GM21737 (cell line): ENCODE measurements around the gene CRTC3.
"Not testable (repeated sequence)": the region's sequence is repeated elsewhere in the genome, so short reads cannot be mapped to it uniquely, and the experiment has no call there.

ENCODE experiments used
- ATAC-seq: cut with Tn5 transposase; IDR thresholded peaks from one replicate; pipeline ENCODE4 v1.9.1; 2021; ENCODE audit warnings: mild to moderate bottlenecking, moderate library complexity; ENCODE audit not compliant: unreplicated experiment

CRTC3 gene

DNA sequence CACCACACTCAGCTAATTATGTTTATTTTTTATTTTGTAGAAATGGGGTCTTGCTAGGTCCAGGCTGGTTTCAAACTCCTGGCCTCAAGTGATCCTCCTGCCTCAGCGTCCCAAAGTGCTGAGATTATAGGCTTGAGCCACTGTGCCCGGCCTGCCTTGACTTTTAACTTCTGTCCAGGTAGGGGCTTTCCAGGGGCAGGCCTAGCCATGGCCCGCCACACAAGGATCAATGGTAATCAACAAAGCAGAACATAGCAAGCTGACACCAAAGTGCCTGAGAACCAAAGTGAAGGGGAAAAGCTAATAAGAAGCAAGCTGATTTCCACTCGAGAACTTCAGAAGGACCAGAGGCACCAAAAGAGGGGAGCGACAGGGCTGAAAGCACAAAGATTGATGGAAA is 9.4 kb upstream of the CRTC3 start:
- no peak for ATAC-seq

DNA sequence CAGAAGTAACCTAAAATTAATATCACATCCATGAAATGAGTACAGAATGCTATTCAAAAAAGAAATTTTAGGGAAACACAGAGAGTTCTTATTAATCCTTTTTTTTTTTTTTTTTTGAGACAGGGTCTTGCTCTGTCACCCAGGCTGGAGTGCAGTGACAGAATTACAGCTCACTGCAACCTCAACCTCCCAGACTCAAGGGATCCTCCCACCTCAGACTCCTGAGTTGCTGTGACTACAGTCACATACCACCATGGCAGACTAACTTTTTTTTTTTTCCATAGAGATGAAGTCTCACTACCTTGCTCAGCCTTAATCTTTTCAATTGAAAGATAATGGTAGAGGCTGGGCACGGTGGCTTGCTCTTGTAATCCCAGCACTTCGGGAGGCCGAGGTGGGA is 6.3 kb upstream of the CRTC3 start:
- ATAC-seq = no peak

DNA sequence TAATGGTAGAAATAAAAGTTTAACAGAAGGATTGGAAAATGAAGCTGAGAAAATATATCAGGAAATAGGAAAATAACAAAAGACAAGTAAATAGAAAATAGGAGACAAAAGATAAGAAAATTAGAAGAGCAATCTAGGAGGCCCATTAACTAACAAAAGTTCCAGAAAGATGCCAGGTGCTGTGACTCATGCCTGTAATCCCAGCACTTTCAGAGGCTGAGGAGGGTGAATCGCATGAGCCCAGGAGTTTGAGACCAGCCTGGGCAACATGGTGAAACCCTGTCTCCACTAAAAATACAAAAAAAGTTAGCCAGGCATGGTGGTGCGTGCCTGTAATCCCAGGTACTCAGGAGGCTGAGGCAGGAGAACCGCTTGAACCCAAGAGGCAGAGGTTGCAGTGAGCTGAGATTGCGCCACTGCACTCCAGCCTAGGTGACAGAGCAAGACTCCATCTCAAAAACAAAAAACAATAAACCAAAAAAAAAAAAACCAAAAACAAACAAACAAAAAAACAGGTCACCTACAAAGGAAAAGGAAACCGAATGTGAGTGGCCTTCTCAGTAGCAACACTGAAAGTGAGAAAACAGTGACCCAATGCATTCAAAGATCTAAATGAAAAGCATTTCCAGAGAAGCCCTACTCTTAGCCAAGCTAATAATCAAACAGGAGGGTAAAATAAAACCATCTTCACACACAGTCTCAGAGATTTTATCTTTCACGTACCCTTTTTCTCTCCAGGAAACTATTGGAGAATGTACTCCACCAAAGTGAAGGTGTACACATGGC is 5.5 kb upstream of the CRTC3 start:
- ATAC-seq = not testable (repeated sequence)

DNA sequence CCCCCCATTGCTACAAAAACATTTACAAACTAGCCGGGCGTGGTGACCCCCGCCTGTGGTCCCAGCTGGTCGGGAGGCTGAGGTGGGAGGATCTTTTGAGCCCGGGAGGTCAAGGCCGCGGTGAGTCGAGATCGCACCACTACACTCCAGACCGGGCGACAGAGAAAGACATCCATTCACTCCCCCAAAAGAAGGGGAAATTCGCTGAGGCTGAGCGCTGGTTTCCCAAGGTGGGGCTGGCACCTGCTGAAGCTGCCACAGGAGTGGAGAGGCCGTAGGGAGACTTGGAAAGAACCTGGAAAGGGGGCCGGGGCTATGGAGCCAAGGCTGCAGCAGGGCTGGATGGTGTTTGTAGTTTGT is 732 bp upstream of the CRTC3 start:
- no peak for ATAC-seq

DNA sequence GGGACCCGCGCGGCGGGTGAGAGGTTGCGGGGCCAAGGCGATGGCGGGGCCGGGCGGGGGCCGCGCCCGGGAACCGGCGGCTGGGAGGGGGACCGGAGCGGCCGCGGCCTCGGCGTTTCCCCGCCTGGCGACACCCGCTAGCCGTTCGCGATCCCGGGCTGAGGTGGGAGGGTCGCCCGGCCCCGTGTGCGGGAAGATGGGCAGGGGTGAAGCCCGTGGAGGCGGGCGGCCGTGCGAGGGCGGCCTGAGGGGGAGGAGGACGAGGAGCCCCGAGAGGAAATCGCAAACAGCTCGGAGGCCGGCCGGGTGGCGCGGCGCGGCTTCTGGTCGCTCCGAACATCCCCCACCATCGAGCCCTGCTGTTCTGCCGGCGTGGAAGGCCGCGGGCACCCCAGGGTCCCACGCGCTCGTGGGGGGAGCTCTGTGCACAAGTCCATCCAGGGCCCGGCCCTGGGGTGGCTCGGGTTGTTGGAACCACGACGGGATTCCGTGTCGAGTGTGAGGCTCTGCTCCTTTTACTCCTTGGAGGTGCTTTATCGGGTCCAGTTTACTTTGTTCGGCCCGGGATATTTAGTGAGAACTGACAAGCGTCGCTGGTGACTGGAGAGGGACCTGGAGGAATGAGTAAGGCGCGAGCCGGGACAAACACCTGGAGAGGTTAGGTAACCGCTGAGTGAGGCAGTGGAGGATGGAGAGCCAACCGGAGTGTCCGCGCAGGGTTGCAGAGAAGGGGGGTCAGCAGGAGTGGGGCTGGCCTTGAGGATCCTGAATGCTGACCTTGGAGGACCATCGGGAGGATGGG is 728 bp downstream of the CRTC3 start:
- peak; percentile 41 for ATAC-seq

DNA sequence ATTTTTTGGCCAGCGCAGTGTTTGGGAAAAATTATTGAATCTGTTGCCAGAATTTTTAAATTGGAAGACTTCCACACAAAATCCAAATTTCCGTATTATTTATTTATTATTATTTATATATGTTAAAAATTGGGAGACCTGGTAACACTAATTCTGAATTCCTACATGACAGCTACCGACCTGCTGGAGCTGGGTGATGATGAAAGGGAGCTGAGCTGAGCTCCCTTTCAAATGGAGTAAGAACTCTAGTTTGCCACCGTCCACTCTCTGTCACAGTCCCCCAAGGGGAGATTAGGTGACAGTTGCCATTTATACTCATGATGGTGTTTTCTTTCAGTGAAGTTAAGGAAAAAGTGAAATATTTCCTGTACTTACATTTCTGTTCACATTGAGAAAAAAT is 1.4 kb downstream of the CRTC3 start:
- no peak for ATAC-seq

DNA sequence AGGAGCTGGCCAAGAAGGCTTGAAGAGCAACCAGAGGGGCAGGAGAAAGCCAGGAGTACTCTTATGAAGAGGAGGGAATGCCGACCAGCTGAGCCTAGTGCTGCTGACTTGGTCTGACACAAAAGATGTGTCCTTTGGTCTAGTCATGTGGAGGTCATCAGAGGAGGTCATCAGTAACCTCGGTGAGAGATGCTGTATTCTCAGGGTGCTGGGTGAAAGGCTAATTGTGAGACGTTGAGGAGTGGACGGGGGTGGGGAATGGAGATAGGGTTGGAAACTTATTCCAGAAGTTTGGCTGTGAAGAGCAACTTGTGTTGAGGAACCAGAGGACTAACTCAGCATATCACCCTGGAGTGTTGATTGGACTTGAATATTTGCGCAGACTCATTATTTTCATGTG is 5.5 kb downstream of the CRTC3 start:
- no peak for ATAC-seq

DNA sequence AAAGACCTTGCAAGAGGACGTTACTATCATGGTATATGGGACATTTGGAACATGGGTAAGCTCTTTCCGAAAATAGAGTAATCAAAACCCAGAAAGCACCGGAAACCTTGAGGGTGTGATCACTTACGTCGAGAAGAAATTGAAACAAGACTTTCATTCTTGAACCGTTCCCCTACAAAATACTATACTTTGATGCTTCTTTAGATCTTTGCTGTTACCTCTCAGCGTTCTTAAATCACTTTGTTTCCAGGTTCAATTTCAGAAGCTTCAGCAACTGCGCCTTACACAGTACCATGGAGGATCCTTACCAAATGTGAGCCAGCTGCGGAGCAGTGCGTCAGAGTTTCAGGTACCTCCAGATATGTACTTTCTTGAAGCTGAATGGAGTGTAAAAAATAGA is 10.1 kb downstream of the CRTC3 start:
- no peak for ATAC-seq

DNA sequence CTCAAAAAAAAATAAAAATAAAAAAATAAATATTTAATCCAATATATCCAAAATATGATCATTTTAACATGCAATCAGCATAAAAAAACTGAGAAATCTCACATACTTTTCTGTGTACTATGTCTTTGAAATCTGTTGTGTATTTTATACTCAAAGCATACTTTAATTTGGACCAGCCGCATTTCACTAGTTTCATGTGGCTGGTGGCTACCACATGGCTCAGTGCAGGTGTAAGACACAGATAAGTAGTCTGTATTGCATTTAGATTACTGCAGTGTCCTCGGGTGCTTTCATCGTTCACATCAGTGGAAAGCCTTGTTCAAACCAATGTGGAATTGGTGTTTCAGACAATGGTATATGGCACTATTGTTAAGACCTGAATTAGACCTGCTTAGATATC is 11.0 kb downstream of the CRTC3 start:
- no peak for ATAC-seq

DNA sequence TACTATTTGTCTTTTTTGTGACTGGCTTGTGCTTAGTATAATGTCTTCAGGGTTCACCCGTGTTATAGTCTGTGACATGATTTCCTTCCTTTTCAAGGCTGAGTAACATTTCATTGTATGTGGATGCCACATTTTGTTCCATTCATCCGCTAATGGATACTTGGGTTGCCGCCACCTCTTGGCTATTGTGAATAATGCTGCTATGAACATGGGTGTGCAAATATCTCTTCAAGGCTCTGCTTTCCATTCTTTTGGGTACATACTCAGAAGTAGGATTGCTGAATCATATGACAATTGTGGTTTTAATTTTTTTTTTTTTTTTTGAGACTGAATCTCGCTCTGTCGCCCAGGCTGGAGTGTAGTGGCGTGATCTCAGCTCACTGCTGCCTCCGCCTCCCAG is 15.4 kb downstream of the CRTC3 start:
- no peak for ATAC-seq

DNA sequence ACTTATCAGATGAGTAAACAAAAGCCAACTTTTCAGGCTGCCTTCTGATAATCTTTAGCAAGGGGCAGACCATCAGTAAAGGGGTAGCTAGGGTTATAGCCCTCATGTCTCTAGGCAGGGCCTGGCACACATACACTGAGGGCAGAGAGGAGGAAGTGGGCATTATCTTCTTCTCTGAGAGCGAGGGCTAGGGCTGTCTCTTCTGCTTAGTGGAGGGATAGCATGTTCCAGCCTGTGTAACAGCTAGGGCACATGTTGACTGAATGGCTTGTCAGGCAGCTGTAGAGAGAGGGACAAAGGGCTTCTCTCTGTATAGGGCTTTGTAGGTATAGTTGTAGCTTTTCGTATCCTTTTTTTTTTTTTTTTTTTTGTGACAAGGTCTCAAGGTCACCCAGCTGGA is 17.8 kb downstream of the CRTC3 start:
- no peak for ATAC-seq

DNA sequence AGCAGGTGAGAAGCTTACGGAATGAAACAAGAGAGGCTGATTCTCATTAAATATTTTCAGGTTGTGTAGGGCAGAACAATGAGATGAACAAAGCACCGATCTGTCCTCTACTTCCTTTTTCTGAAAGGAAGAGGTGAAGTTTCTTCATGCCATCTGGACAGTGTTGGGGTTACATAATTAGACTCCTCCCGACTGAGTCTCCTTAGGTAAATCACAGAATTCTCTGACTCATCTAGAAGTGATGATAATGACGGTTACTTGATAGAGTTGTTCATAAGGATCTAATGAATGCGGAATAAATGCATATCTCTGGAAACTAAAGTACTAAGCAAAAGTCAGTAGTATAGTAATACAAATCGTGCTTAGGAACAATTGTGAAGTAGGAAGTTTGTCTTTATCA is 21.2 kb downstream of the CRTC3 start:
- peak; percentile 73 for ATAC-seq

DNA sequence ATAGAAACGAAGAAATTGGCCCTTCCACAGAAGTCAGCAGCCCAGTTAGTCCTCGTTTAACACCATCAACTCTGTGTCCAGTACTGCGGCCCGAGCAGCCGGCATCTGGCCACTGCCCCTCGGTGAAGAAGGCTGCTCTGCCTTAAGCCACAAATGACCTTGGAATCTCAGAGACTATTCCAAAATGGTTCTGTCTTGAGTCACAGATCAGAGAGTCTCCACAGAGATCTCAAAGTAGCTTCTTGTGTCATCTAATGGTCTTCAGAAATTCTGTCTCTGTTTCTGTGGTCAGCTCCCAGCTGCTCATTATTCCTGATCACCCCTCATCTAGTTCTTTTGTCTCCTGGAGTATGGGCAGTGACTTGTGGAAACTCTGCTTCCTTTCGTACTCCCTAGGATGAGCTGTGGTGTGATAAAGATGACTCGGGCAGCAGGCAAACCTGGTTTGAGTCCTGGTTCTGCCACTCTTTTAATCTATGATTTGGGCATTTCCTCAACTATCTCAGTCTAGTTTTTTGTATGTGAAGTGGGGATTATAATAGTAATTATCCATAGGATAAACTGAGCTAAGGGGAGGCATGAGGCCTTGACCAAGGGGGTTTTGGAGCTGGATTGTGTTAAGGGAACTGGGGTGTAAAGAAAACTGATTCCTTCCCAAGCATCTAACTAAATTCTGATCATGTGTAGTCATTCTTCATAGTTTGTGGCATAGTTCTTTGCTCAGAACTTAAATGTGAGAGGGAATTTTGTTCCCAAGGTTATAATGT is 22.6 kb downstream of the CRTC3 start:
- ATAC-seq = no peak

DNA sequence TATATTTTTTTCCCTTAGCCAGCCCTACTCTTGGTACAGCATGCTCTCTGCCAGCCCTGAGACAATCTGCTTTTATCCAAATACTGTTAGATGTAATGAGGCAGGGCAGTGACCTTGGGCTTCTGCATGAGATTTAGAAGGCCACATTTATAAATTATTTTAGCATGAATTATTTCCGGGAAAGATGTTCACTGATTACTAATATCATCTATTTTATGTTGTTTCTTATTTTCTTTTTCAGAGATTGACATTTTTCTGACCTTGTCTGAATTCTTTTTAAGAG is 23.1 kb downstream of the CRTC3 start:
- ATAC-seq = no peak

DNA sequence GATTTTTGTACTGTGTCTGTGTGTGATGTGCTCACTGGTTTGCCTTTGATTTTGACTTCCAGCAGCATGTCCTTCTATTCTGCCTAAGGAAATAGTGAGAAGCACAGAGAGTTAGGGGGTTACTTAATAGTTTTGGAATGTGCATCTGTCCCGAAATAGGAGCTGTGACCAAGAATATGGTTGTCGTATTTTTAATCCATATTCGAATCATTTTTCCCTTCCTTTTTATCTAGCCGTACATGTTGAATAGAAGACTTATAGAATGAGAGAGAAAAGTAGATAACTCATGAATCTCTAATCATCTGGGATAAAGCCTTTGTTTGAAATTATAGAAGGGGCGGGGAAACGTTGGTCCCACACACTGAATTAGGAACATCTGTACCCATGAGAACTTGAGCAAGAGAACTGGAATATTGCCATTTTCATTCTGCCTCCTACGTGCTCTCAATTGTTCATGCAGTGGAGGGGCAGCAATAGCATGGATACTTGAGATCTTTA is 23.6 kb downstream of the CRTC3 start:
- ATAC-seq = no peak

DNA sequence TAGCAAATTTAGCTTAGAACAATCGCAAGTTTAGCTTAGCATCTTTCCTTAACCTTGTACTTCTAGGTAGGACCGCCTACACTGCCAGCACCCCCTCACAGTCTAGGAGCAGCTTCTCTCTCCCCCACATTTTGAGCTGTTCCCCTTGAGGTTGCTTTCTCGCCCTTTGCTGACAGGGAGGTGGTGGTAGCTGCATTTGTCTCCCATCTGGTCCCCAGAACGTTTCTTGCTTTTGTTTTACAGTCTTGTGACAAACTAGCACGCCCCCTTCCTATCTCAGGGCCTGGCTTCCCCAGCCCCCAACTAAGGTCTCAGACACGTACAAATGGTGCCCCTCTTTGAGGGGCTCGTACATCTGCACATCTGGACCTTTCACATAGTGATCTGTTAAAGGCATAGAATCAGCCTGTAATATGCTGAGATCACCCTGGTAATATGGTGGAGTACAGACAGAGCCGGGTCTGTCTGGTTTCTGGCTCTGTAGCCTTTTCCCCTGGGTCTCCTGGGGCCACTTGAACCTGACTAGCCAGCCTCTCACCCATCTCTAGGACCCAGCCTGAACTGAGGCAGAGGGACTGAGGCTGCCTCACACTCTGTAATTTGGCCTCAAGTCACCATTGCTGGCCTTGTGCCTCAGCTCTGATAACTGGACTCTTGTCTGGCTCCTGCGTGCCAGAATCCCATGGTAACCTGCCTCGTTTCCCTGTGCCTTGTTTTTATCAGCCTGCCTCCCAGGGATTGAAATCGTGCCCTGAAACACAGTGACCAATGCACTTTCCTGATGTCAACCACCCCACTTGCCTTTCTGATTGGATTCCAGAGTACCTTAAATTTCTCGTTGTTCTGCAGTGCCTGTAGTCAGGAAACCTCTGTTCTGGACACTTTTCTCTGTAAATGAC is 27.7 kb downstream of the CRTC3 start:
- ATAC-seq = no peak

DNA sequence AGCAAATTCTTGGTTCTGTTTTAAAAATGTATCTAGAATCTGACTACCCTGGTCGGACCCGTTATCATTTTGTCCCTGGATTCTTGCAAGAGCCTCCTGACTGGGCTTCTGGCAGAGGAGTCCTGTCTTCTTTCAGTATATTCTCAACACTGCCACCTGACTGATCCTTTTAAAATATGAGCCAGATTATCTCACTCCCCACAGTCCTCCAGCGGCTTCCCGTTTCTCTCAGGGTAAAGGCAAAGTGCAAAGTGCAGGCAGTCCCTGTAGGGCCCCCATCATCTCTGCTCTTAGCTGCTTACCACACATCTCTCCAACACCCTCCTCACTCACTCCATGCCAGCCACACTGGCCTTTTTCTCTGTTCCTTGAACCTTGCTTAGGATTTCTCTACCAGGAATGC is 28.4 kb downstream of the CRTC3 start:
- ATAC-seq = no peak

DNA sequence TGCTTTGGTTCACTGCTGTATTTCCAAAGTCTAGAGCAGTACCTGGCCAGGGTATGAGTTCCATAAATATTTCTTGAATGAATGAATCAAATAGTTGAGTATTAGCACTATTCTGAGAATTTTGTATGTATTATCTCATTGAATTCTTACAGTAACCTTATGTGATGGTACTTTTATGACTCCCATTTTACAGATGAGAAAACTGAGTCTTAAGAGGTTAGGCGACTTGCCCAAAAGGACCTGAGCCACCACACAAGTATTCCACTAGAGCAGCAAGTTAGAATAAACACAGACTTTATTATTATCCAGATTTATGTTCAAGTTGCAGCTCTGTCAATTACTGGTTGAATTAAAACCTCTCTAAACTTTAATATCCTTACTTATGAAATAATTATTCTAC is 29.4 kb downstream of the CRTC3 start:
- ATAC-seq = no peak

DNA sequence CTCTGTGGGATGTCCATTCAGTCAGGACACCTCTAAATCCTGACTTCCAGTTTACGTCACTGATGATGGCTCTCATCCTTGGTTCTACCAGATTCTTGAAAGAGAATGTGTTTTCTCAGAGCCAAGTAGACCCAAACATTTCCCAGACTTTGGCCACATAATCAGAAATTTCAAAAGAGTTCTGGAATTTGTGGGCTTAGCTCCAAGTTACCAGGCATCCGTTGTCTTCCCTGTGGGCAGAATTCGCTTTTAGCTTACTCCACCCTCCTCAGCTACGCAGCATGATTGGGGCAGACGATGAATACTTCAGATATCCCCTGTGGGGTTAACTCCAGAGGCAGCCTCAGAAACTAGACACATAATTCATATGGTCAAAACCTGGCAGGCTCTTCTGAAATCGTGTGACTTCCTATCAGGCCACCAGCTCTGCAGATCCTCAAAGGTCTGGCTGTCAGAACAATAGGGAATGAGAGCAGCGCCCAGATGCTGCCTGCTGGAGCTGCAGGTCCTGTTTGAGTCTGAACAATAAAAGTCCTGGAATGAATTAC is 30.6 kb downstream of the CRTC3 start:
- ATAC-seq = no peak
